PC-3 (cell line): ENCODE results near the gene SYN1. TPM values are rescaled to one million over a fixed set of nuclear protein-coding genes. Genes with fewer than 3 reads are reported as not detected.
"Not testable (repeated sequence)": the region's sequence is repeated elsewhere in the genome, so short reads cannot be mapped to it uniquely, and the experiment has no call there.

Experiments
- ATAC-seq: fragments of 200-7000 bp; cut with Tn5 transposase; 2 replicates; pipeline ENCODE4 v1.9.1; 2020; ENCODE audit warnings: mild to moderate bottlenecking, moderate library complexity
- Bru-seq: library from RNA; stranded (reverse); fragments of 400-500 nt; gene quantifications from one replicate; lab custom pipeline; 2021; lab: Mats Ljungman, UMichigan
- BruChase-seq, 2 experiments: library from RNA; stranded (reverse); fragments of 400-500 nt; gene quantifications; one replicate each; lab custom pipeline; 2021; lab: Mats Ljungman, UMichigan
- BruUV-seq: library from RNA; stranded (reverse); fragments of 400-500 nt; replicated peaks from 2 replicates; lab custom pipeline; 2021; lab: Mats Ljungman, UMichigan
- CTCF ChIA-PET: fragments of 300-600 bp; sonication (Branson Sonifier 250); formaldehyde crosslinking; loops from one replicate; lab custom pipeline; 2022; ENCODE audit warnings: antibody characterized with exemption; lab: Charles Lee
- POLR2A ChIA-PET: fragments of 300-600 bp; sonication (Branson Sonifier 250); formaldehyde crosslinking; loops from one replicate; lab custom pipeline; 2022; ENCODE audit warnings: antibody characterized with exemption; ENCODE audit not compliant: unreplicated experiment; lab: Charles Lee
- DNase-seq: peaks from one replicate; pipeline ENCODE4 v3.0.0-alpha.2; 2015
- H2AFZ ChIP-seq: fragments of 300-600 bp; sonication (generic); 2 replicates; pipeline ENCODE4 v1.6.0; 2016; ENCODE audit warnings: antibody characterized with exemption, low read length
- H3F3A ChIP-seq: fragments of 300-600 bp; sonication (generic); one replicate; pipeline ENCODE4 v1.6.0; 2017; ENCODE audit warnings: antibody characterized with exemption, low read length, control low read depth, mild to moderate bottlenecking; ENCODE audit not compliant: unreplicated experiment
- H3K27ac ChIP-seq: fragments of 300-600 bp; sonication (generic); 2 replicates; pipeline ENCODE4 v1.5.1; 2016; ENCODE audit warnings: mild to moderate bottlenecking, low read length
- H3K27me3 ChIP-seq: fragments of 300-600 bp; sonication (generic); 2 replicates; pipeline ENCODE4 v1.6.1; 2016; ENCODE audit warnings: low read length, mixed read lengths
- H3K36me3 ChIP-seq: fragments of 300-600 bp; sonication (generic); 2 replicates; pipeline ENCODE4 v1.6.1; 2016; ENCODE audit warnings: low read depth, mixed run types, low read length, mixed read lengths
- H3K4me1 ChIP-seq: fragments of 300-600 bp; sonication (generic); 2 replicates; pipeline ENCODE4 v1.5.1; 2016; ENCODE audit warnings: low read length; ENCODE audit not compliant: insufficient read depth
- H3K4me2 ChIP-seq: fragments of 300-600 bp; sonication (generic); 2 replicates; pipeline ENCODE4 v1.6.0; 2016; ENCODE audit warnings: low read length
- H3K4me3 ChIP-seq: fragments of 300-600 bp; sonication (generic); 2 replicates; pipeline ENCODE4 v1.5.1; 2016; ENCODE audit warnings: mild to moderate bottlenecking, low read length, mixed read lengths
- H3K79me2 ChIP-seq: fragments of 300-600 bp; sonication (generic); 2 replicates; pipeline ENCODE4 v1.6.1; 2017; ENCODE audit warnings: low read length, mixed read lengths
- H3K9ac ChIP-seq: fragments of 300-600 bp; sonication (generic); 2 replicates; pipeline ENCODE4 v1.6.0; 2016; ENCODE audit warnings: mild to moderate bottlenecking, low read length
- H3K9me2 ChIP-seq: fragments of 300-600 bp; sonication (generic); replicated peaks from 2 replicates; pipeline ENCODE4 v1.6.1; 2016; ENCODE audit warnings: mixed run types, low read length, mixed read lengths
- H3K9me3 ChIP-seq: fragments of 300-600 bp; sonication (generic); 2 replicates; pipeline ENCODE4 v1.6.1; 2016; ENCODE audit warnings: low read length, mixed read lengths
- H4K20me1 ChIP-seq: fragments of 300-600 bp; sonication (generic); 2 replicates; pipeline ENCODE4 v1.6.1; 2016; ENCODE audit warnings: low read length, mixed read lengths
- CTCF ChIP-seq: fragments of 300-600 bp; sonication (generic); conservative IDR thresholded peaks from 2 replicates; pipeline ENCODE4 v1.5.1; 2017; ENCODE audit warnings: antibody characterized with exemption, low read depth, mild to moderate bottlenecking, low read length
- EZH2 ChIP-seq: fragments of 300-600 bp; sonication (generic); IDR thresholded peaks from one replicate; pipeline ENCODE4 v1.6.1; 2017; ENCODE audit warnings: antibody characterized with exemption, mild to moderate bottlenecking, low read length; ENCODE audit not compliant: unreplicated experiment
- EZH2phosphoT487 ChIP-seq: fragments of 300-600 bp; sonication (generic); IDR thresholded peaks from 2 replicates; pipeline ENCODE4 v1.6.1; 2018; ENCODE audit warnings: mild to moderate bottlenecking, antibody characterized with exemption, low read length, borderline replicate concordance
- intact Hi-C: fragments of 100-400 bp; cut with micrococcal nuclease; formaldehyde crosslinking; loops from 2 replicates; pipeline ENCODE4 v1.9.0; 2023
- long read RNA-seq: library from polyadenylated mRNA; unstranded; transcript quantifications from one replicate; pipeline ENCODE4 v2.0.0, GENCODE V29; 2021; ENCODE audit not compliant: unreplicated experiment
- total RNA-seq: library from RNA; depleted of rRNA; stranded (reverse); fragments of >200 nt; gene quantifications from 2 replicates; pipeline ENCODE4 v1.2.3, GENCODE V29; 2014; rRNA removed

SYN1 gene
- total RNA-seq = not detected in 2 replicates
- not detected for Bru-seq, nascent RNA
- BruChase-seq, experiment 1, labeled RNA remaining after a 6-hour chase = percentile 16 among the genes with signal in this experiment
- percentile 15 among the genes with signal in this experiment for BruChase-seq, experiment 2, labeled RNA remaining after a 2-hour chase
- long read RNA-seq = 0 reads

- Histone ChIP-seq H3K4me3 (no peak within 1 kb of the TSS), H3K36me3 (no peaks in the 10 kb centered on the region), H3K4me1 (no peaks in the 10 kb centered on the region), H3K9ac (no peak within 1 kb of the TSS), H3K9me2 (no peaks in the 10 kb centered on the region), H3F3A (no peaks in the 10 kb centered on the region), H4K20me1 (no peaks in the 10 kb centered on the region), H3K9me3 (no peaks in the 10 kb centered on the region), H3K79me2 (no peaks in the 10 kb centered on the region), H3K27ac (no peak within 1 kb of the TSS), H3K4me2 (no peak within 1 kb of the TSS), H3K27me3 (no peaks in the 10 kb centered on the region), H2AFZ (no peak within 1 kb of the TSS)
- peak; percentile 38 for DNase-seq
- TF ChIP-seq EZH2phosphoT487 (no peak), CTCF (no peak), EZH2 (no peak)
- ChIA-PET CTCF (no interaction called here), POLR2A (no interaction called here)
- intact Hi-C loops = no loop called here
- no TSS peak for BruUV-seq
- ATAC-seq = 0 out of 2 replicates have a peak, but pooled peaks have one; percentile 20
Measured at GRCh38 chrX:47619486-47620302, at the start of gene SYN1. Gene SYN1 (minus strand): TSS chrX:47619857. CDS start chrX:47619728, 129 bp downstream.

- H3K27ac ChIP-seq, CTCF ChIA-PET, H3K4me1 ChIP-seq, H3K4me3 ChIP-seq, H3K9me2 ChIP-seq, H3K79me2 ChIP-seq, H3F3A ChIP-seq, H2AFZ ChIP-seq, H3K36me3 ChIP-seq, H3K4me2 ChIP-seq, intact Hi-C loops, DNase-seq, ATAC-seq, H3K9ac ChIP-seq, H4K20me1 ChIP-seq, POLR2A ChIA-PET, H3K27me3 ChIP-seq, H3K9me3 ChIP-seq, BruUV-seq: not testable (repeated sequence)
Measured at GRCh38 chrX:47665797-47666196, 46.1 kb upstream of the SYN1 start.

GRCh38 chrX:47664737-47665136 is 45.1 kb upstream of the SYN1 start:
- BruUV-seq = no TSS peak
- Histone ChIP-seq H3K9me2 (no peaks in the 10 kb centered on the region), H3K9ac (no peak overlapping the region), H3K4me3 (no peak overlapping the region), H3K79me2 (no peaks in the 10 kb centered on the region), H3F3A (no peaks in the 10 kb centered on the region), H3K36me3 (no peaks in the 10 kb centered on the region), H3K27me3 (no peaks in the 10 kb centered on the region), H2AFZ (no peak overlapping the region), H3K9me3 (no peaks in the 10 kb centered on the region), H3K4me2 (no peak overlapping the region), H3K4me1 (peaks cover 9% of the 10 kb centered on the region), H4K20me1 (no peaks in the 10 kb centered on the region), H3K27ac (no peak overlapping the region)
- CTCF ChIA-PET = no interaction called here
- ATAC-seq (no peak), DNase-seq (no peak)
- no peak for TF ChIP-seq CTCF
- TF ChIP-seq EZH2phosphoT487 = no peak
- no peak for TF ChIP-seq EZH2
- POLR2A ChIA-PET = no interaction called here
- intact Hi-C loops = no loop called here
